ENCODE measurements around the gene G6PC1. TPM values are rescaled to one million over a fixed set of nuclear protein-coding genes. Genes with fewer than 3 reads are reported as not detected.
"Not testable (repeated sequence)": the region's sequence is repeated elsewhere in the genome, so short reads cannot be mapped to it uniquely, and the experiment has no call there.

Gene G6PC1
- polyA plus RNA-seq (2013, experiment 1 of 2), result not detected
- not detected for polyA plus RNA-seq (2013, experiment 2 of 2)

DNA sequence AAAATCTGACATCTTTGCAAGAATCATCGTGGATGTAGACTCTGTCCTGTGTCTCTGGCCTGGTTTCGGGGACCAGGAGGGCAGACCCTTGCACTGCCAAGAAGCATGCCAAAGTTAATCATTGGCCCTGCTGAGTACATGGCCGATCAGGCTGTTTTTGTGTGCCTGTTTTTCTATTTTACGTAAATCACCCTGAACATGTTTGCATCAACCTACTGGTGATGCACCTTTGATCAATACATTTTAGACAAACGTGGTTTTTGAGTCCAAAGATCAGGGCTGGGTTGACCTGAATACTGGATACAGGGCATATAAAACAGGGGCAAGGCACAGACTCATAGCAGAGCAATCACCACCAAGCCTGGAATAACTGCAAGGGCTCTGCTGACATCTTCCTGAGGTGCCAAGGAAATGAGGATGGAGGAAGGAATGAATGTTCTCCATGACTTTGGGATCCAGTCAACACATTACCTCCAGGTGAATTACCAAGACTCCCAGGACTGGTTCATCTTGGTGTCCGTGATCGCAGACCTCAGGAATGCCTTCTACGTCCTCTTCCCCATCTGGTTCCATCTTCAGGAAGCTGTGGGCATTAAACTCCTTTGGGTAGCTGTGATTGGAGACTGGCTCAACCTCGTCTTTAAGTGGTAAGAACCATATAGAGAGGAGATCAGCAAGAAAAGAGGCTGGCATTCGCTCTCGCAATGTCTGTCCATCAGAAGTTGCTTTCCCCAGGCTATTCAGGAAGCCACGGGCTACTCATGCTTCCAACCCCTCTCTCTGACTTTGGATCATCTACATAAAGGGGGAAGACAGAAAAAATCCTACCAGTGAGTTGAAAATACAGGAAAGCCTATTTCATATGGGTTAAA, at the start of gene G6PC1:
G6PC1 (plus strand) TSS at position 340 of the 872 bp plus-strand sequence; CDS start at position 418, 78 bp downstream.
- H3K36me3 ChIP-seq (ENCODE audit: insufficient read depth, low read length), result no peaks in the 10 kb centered on the region
- no peaks in the 10 kb centered on the region for H3K9me3 ChIP-seq (ENCODE audit: insufficient read depth, low read depth, low read length)
- 90% methylated on average over 12 of the region's 12 CpGs for WGBS
- no peak within 1 kb of the TSS for H3K4me3 ChIP-seq (ENCODE audit: low read length)
- H3K9ac ChIP-seq (ENCODE audit: low read depth, low read length), result no peak within 1 kb of the TSS
- no peaks in the 10 kb centered on the region for H3K27me3 ChIP-seq (ENCODE audit: insufficient read depth, low read length)
- H3K27ac ChIP-seq (ENCODE audit: low read depth, low read length), result no peak within 1 kb of the TSS
- H3K4me1 ChIP-seq (ENCODE audit: insufficient read depth, low read length), result no peaks in the 10 kb centered on the region

DNA sequence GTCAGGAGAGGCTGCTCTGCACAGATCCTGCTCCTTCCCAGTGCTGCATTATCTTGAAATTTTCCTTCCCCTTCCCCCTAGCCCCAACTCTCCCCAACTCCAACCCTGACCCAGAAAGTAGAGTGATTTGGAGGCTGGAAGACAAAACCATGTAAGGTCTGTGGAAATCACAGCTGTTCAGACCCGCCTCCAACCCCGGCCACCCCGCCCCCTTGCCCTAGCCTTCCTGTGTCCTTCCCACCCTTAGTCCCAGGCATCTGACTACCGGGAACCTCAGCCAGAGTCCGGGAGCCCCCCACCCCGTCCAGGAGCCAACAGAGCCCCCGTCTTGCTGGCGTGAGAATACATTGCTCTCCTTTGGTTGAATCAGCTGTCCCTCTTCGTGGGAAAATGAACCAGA, 49.6 kb upstream of the G6PC1 start, which contains the start of gene AOC3:
AOC3 (plus strand) TSS at position 246 of the 400 bp plus-strand sequence; CDS start at position 391, 145 bp downstream.
- Histone ChIP-seq H3K4me1 (ENCODE audit: insufficient read depth, low read length) (no peaks in the 10 kb centered on the region), H3K27ac (ENCODE audit: low read depth, low read length) (no peak within 1 kb of the TSS), H3K9ac (ENCODE audit: low read depth, low read length) (no peak within 1 kb of the TSS), H3K27me3 (ENCODE audit: insufficient read depth, low read length) (no peaks in the 10 kb centered on the region), H3K4me3 (ENCODE audit: low read length) (no peak within 1 kb of the TSS), H3K9me3 (ENCODE audit: insufficient read depth, low read depth, low read length) (no peaks in the 10 kb centered on the region), H3K36me3 (ENCODE audit: insufficient read depth, low read length) (no peaks in the 10 kb centered on the region)
- WGBS, result 75% methylated on average over 9 of the region's 9 CpGs

DNA sequence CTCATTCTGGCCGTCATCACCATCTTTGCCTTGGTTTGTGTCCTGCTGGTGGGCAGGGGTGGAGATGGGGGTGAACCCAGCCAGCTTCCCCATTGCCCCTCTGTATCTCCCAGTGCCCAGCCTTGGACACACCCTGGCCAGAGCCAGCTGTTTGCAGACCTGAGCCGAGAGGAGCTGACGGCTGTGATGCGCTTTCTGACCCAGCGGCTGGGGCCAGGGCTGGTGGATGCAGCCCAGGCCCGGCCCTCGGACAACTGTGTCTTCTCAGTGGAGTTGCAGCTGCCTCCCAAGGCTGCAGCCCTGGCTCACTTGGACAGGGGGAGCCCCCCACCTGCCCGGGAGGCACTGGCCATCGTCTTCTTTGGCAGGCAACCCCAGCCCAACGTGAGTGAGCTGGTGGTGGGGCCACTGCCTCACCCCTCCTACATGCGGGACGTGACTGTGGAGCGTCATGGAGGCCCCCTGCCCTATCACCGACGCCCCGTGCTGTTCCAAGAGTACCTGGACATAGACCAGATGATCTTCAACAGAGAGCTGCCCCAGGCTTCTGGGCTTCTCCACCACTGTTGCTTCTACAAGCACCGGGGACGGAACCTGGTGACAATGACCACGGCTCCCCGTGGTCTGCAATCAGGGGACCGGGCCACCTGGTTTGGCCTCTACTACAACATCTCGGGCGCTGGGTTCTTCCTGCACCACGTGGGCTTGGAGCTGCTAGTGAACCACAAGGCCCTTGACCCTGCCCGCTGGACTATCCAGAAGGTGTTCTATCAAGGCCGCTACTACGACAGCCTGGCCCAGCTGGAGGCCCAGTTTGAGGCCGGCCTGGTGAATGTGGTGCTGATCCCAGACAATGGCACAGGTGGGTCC, 49.0 kb upstream of the G6PC1 start:
- H3K4me3 ChIP-seq (ENCODE audit: low read length); H3K9me3 ChIP-seq (ENCODE audit: insufficient read depth, low read depth, low read length); H3K36me3 ChIP-seq (ENCODE audit: insufficient read depth, low read length); H3K27me3 ChIP-seq (ENCODE audit: insufficient read depth, low read length); H3K9ac ChIP-seq (ENCODE audit: low read depth, low read length); H3K27ac ChIP-seq (ENCODE audit: low read depth, low read length); H3K4me1 ChIP-seq (ENCODE audit: insufficient read depth, low read length): not testable (repeated sequence)
- WGBS, result 93% methylated on average over 21 of the region's 28 CpGs

DNA sequence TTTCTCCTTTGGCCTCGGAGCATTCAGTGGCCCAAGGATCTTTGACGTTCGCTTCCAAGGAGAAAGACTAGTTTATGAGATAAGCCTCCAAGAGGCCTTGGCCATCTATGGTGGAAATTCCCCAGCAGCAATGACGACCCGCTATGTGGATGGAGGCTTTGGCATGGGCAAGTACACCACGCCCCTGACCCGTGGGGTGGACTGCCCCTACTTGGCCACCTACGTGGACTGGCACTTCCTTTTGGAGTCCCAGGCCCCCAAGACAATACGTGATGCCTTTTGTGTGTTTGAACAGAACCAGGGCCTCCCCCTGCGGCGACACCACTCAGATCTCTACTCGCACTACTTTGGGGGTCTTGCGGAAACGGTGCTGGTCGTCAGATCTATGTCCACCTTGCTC, 48.2 kb upstream of the G6PC1 start:
- Histone ChIP-seq H3K27me3 (ENCODE audit: insufficient read depth, low read length) (no peaks in the 10 kb centered on the region), H3K27ac (ENCODE audit: low read depth, low read length) (no peak overlapping the region), H3K4me1 (ENCODE audit: insufficient read depth, low read length) (no peaks in the 10 kb centered on the region), H3K9me3 (ENCODE audit: insufficient read depth, low read depth, low read length) (no peaks in the 10 kb centered on the region), H3K4me3 (ENCODE audit: low read length) (no peak overlapping the region), H3K36me3 (ENCODE audit: insufficient read depth, low read length) (no peaks in the 10 kb centered on the region), H3K9ac (ENCODE audit: low read depth, low read length) (no peak overlapping the region)
- WGBS, result 94% methylated on average over 15 of the region's 15 CpGs

DNA sequence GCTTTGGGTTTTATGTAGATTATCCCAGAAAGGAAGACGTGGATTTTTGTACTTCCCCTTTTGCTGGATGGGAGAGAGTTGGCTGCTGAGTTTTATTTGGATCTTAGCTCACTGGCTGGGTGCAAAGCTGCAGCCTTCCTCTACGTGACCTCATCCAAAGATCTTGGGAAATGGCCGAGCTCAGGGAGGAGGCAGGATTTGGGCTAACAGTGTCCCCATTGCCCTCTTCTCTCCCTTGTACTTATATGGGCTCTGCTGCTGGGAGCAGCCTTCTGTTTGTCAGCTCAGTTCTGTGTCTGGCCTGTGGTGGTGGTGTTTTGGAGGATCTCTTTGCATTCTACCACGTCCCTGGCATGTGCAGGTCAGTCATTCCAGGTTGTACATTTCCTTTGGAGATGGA, 47.6 kb upstream of the G6PC1 start:
- no peaks in the 10 kb centered on the region for H3K36me3 ChIP-seq (ENCODE audit: insufficient read depth, low read length)
- no peak overlapping the region for H3K4me3 ChIP-seq (ENCODE audit: low read length)
- H3K9ac ChIP-seq (ENCODE audit: low read depth, low read length), result no peak overlapping the region
- no peak overlapping the region for H3K27ac ChIP-seq (ENCODE audit: low read depth, low read length)
- no peaks in the 10 kb centered on the region for H3K4me1 ChIP-seq (ENCODE audit: insufficient read depth, low read length)
- H3K27me3 ChIP-seq (ENCODE audit: insufficient read depth, low read length), result no peaks in the 10 kb centered on the region
- WGBS, result 92% methylated on average over 4 of the region's 4 CpGs
- H3K9me3 ChIP-seq (ENCODE audit: insufficient read depth, low read depth, low read length), result no peaks in the 10 kb centered on the region

DNA sequence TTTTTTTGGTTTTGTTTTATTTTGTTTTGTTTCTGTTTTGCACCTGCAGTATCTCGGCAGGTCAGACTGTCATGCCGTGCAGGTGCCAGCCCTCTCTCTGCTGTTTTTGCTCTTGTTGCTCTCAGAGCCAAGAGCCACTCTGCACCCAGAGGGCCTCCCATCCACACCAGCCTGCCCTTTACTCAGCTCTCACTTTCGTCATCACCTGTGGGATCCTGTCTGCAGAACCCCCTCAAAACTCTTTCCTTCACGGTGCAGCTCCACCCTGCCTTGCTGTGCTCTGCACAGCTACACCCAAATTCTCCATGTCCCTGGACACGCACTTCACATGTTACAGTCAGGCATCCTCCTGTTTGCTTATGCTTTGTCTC, 47.0 kb upstream of the G6PC1 start:
- Histone ChIP-seq H3K9me3 (ENCODE audit: insufficient read depth, low read depth, low read length) (no peaks in the 10 kb centered on the region), H3K36me3 (ENCODE audit: insufficient read depth, low read length) (no peaks in the 10 kb centered on the region), H3K4me3 (ENCODE audit: low read length) (no peak overlapping the region), H3K27me3 (ENCODE audit: insufficient read depth, low read length) (no peaks in the 10 kb centered on the region), H3K4me1 (ENCODE audit: insufficient read depth, low read length) (no peaks in the 10 kb centered on the region), H3K27ac (ENCODE audit: low read depth, low read length) (no peak overlapping the region), H3K9ac (ENCODE audit: low read depth, low read length) (no peak overlapping the region)
- WGBS, result 91% methylated on average over 5 of the region's 5 CpGs

DNA sequence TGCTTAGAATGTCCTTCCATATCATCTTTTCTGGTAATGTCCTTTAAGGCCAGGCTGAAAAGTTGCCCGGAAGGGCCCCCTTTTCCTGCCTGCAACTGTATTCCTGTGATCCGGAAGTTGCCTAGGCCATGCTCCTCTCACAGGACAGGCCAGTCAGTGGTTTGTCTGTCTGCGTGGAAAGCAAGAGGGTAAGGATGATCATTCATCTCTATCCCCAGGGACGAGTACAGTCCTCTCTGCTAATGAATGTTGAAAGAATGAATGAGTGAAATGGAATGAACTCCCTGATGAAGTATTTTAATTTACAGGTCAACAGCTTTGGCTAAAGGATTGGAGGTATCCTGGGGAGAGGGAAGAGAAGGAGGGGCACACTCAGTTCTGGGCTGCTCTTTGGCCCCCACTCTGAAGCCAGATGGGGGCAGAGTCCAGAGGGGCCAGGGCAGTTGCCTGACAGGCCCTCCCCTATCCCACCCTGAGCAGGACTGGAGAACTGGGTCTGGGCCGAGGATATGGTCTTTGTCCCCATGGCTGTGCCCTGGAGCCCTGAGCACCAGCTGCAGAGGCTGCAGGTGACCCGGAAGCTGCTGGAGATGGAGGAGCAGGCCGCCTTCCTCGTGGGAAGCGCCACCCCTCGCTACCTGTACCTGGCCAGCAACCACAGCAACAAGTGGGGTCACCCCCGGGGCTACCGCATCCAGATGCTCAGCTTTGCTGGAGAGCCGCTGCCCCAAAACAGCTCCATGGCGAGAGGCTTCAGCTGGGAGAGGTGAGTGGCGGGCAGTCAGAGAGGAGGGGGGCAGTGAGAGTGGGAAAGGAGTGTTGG, 46.4 kb upstream of the G6PC1 start:
- no peak overlapping the region for H3K27ac ChIP-seq (ENCODE audit: low read depth, low read length)
- no peak overlapping the region for H3K9ac ChIP-seq (ENCODE audit: low read depth, low read length)
- no peaks in the 10 kb centered on the region for H3K36me3 ChIP-seq (ENCODE audit: insufficient read depth, low read length)
- H3K27me3 ChIP-seq (ENCODE audit: insufficient read depth, low read length), result no peaks in the 10 kb centered on the region
- H3K4me1 ChIP-seq (ENCODE audit: insufficient read depth, low read length), result no peaks in the 10 kb centered on the region
- H3K9me3 ChIP-seq (ENCODE audit: insufficient read depth, low read depth, low read length), result no peaks in the 10 kb centered on the region
- no peak overlapping the region for H3K4me3 ChIP-seq (ENCODE audit: low read length)
- WGBS, result 91% methylated on average over 15 of the region's 15 CpGs

DNA sequence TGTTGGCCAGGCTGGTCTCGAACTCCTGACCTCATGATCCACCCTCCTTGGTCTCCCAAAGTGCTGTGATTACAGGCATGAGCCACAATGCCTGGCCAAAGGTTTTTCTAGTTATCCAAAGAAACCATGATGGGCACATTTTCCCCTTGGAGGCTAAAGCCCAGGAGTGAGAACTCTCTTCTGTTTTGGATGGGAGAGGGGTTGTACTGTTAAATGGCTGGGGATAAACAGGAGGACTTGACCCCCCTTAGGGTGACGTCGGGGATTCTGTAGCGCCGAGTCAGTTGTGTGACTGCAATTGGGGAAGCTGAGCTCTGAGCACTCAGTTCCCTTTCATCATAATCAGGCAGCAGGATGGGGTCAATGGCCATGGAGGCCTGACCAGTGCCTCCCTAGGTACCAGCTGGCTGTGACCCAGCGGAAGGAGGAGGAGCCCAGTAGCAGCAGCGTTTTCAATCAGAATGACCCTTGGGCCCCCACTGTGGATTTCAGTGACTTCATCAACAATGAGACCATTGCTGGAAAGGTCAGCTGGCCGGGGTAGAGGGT, 45.5 kb upstream of the G6PC1 start:
- Histone ChIP-seq H3K9me3 (ENCODE audit: insufficient read depth, low read depth, low read length) (no peaks in the 10 kb centered on the region), H3K36me3 (ENCODE audit: insufficient read depth, low read length) (no peaks in the 10 kb centered on the region), H3K27me3 (ENCODE audit: insufficient read depth, low read length) (no peaks in the 10 kb centered on the region), H3K4me3 (ENCODE audit: low read length) (no peak overlapping the region), H3K4me1 (ENCODE audit: insufficient read depth, low read length) (no peaks in the 10 kb centered on the region), H3K27ac (ENCODE audit: low read depth, low read length) (no peak overlapping the region), H3K9ac (ENCODE audit: low read depth, low read length) (no peak overlapping the region)
- WGBS, result 91% methylated on average over 8 of the region's 8 CpGs

DNA sequence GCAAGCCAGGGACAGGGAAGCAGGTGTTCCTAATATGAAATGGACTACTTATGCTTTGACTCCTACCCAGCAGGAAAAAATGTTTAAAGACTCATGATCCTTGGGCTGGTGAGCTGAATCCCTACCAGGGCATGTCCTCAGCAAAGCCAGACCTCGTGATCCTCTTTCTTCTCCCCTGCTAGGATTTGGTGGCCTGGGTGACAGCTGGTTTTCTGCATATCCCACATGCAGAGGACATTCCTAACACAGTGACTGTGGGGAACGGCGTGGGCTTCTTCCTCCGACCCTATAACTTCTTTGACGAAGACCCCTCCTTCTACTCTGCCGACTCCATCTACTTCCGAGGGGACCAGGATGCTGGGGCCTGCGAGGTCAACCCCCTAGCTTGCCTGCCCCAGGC, 44.5 kb upstream of the G6PC1 start:
- H3K4me3 ChIP-seq (ENCODE audit: low read length); H3K9me3 ChIP-seq (ENCODE audit: insufficient read depth, low read depth, low read length); H3K4me1 ChIP-seq (ENCODE audit: insufficient read depth, low read length); H3K27ac ChIP-seq (ENCODE audit: low read depth, low read length); H3K36me3 ChIP-seq (ENCODE audit: insufficient read depth, low read length); H3K9ac ChIP-seq (ENCODE audit: low read depth, low read length); H3K27me3 ChIP-seq (ENCODE audit: insufficient read depth, low read length): not testable (repeated sequence)
- 94% methylated on average over 5 of the region's 8 CpGs for WGBS

DNA sequence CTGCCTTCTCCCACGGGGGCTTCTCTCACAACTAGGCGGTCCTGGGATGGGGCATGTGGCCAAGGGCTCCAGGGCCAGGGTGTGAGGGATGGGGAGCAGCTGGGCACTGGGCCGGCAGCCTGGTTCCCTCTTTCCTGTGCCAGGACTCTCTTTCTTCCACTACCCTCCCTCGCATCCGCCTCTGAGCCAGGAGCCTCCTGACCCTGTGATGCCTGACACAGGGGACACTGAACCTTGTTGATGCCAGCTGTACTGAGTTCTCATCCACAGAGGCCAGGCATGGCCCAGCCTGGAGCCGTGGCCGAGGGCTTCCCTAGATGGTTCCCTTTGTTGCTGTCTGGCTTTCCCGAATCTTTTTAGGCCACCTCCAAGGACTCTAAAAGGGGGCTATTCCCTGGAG, 44.1 kb upstream of the G6PC1 start:
- not testable (repeated sequence) for H3K9me3 ChIP-seq (ENCODE audit: insufficient read depth, low read depth, low read length); H3K4me3 ChIP-seq (ENCODE audit: low read length); H3K27ac ChIP-seq (ENCODE audit: low read depth, low read length); H3K27me3 ChIP-seq (ENCODE audit: insufficient read depth, low read length); H3K4me1 ChIP-seq (ENCODE audit: insufficient read depth, low read length); H3K9ac ChIP-seq (ENCODE audit: low read depth, low read length); H3K36me3 ChIP-seq (ENCODE audit: insufficient read depth, low read length)
- 92% methylated on average over 6 of the region's 8 CpGs for WGBS
